LHCN-M2 (cell line): Measurements from ENCODE around the gene NSUN4. TPM values are rescaled to one million over a fixed set of nuclear protein-coding genes. Genes with fewer than 3 reads are reported as not detected.
"Not testable (repeated sequence)": the region's sequence is repeated elsewhere in the genome, so short reads cannot be mapped to it uniquely, and the experiment has no call there.

Source experiments
- DNase-seq: peaks from one replicate; pipeline ENCODE4 v3.0.0-alpha.2; 2012; ENCODE audit warnings: low read depth
- total RNA-seq: library from RNA; depleted of rRNA; stranded (reverse); fragments of >200 nt; gene quantifications from 2 replicates; pipeline ENCODE4 v1.2.3, GENCODE V29; 2014

Gene NSUN4
- total RNA-seq, 1 experiment from 2014 or later, result 14.3 TPM

- DNase-seq, result not testable (repeated sequence)
Observed at GRCh38 chr1:46365796-46366195, 25.2 kb downstream of the NSUN4 start.

- no peak for DNase-seq
Observed at GRCh38 chr1:46367072-46367471, 26.5 kb downstream of the NSUN4 start.

GRCh38 chr1:46367701-46368100, 27.1 kb downstream of the NSUN4 start:
- not testable (repeated sequence) for DNase-seq

GRCh38 chr1:46368791-46369190, 28.2 kb downstream of the NSUN4 start:
- no peak for DNase-seq

- no peak for DNase-seq
Observed at GRCh38 chr1:46369542-46370213, 29.1 kb downstream of the NSUN4 start.

GRCh38 chr1:46370214-46370633, 29.6 kb downstream of the NSUN4 start:
- DNase-seq, result peak; percentile 29

GRCh38 chr1:46372431-46372830, 31.8 kb downstream of the NSUN4 start:
- no peak for DNase-seq

- no peak for DNase-seq
Observed at GRCh38 chr1:46379996-46380395, 39.4 kb downstream of the NSUN4 start.

- DNase-seq, result no peak
Observed at GRCh38 chr1:46380508-46380907, 39.9 kb downstream of the NSUN4 start.

GRCh38 chr1:46393510-46393909, 52.9 kb downstream of the NSUN4 start:
- no peak for DNase-seq

- DNase-seq, result no peak
Observed at GRCh38 chr1:46394108-46394871, 53.7 kb downstream of the NSUN4 start, which contains the start of gene FAAH. Gene FAAH, plus strand, starts transcription at chr1:46394317. Its CDS starts 32 bp downstream, at chr1:46394349.

GRCh38 chr1:46394872-46395465, 54.4 kb downstream of the NSUN4 start:
- DNase-seq, result no peak

- no peak for DNase-seq
Observed at GRCh38 chr1:46396441-46397398, 56.1 kb downstream of the NSUN4 start.

GRCh38 chr1:46399307-46399706, 58.7 kb downstream of the NSUN4 start:
- DNase-seq, result no peak

GRCh38 chr1:46400421-46400820, 59.8 kb downstream of the NSUN4 start:
- DNase-seq, result no peak

- DNase-seq, result no peak
Observed at GRCh38 chr1:46401154-46401913, 60.7 kb downstream of the NSUN4 start.

- peak; percentile 74 for DNase-seq
Observed at GRCh38 chr1:46401964-46402626, 61.5 kb downstream of the NSUN4 start.

- DNase-seq, result no peak
Observed at GRCh38 chr1:46403916-46404315, 63.3 kb downstream of the NSUN4 start.

- DNase-seq, result no peak
Observed at GRCh38 chr1:46404482-46405196, 64.0 kb downstream of the NSUN4 start.
